Measurements from ENCODE around the gene GIGYF2.

- TF ChIP-seq CTCF (optimal IDR thresholded peaks at IDR 0.05 in 1 of 3, IDR thresholded peaks at IDR 0.05 in 1 of 3, conservative IDR thresholded peaks at IDR 0.05 in 1 of 3; ENCODE audit: extremely low read depth in 1 of 3, insufficient read depth in 2 of 3, low read length in 3 of 3) (no peak), EZH2 (IDR thresholded peaks at IDR 0.05; ENCODE audit: low read length) (no peak)
These were observed 60.8 kb downstream of the GIGYF2 start for GRCh38 chr2:232757905-232758304.
